ENCODE measurements around the gene MSANTD2.

Gene MSANTD2

GRCh38 chr11:124839128-124839971 is 39.1 kb upstream of the MSANTD2 start:
- no peak overlapping the region for H3K9ac ChIP-seq (ENCODE audit: low read depth in 1 of 2, low read length in 2 of 2)
- H3K9me3 ChIP-seq (ENCODE audit: control insufficient read depth in 2 of 2, low read length in 2 of 2): peaks cover 0 to 4% of the 10 kb centered on the region in 2 donors
- peak overlapping the region; percentile 20 to 25 for H3K4me3 ChIP-seq (ENCODE audit: low read length in 2 of 2)
- peaks cover 53 to 57% of the 10 kb centered on the region in 2 donors for H3K27me3 ChIP-seq (ENCODE audit: control insufficient read depth in 2 of 2, insufficient read depth in 2 of 2, low read length in 2 of 2)
- H3K27ac ChIP-seq (ENCODE audit: low read depth in 2 of 2, low read length in 2 of 2): no peak overlapping the region
- H3K4me1 ChIP-seq (ENCODE audit: control insufficient read depth in 2 of 2, insufficient read depth in 2 of 2, low read length in 2 of 2): peaks cover 3 to 5% of the 10 kb centered on the region in 2 donors
- H3K36me3 ChIP-seq (ENCODE audit: control insufficient read depth in 2 of 2, insufficient read depth in 2 of 2, low read length in 2 of 2): no peaks in the 10 kb centered on the region

GRCh38 chr11:124838805-124839127 is 38.6 kb upstream of the MSANTD2 start:
- H3K27ac ChIP-seq (ENCODE audit: low read depth in 2 of 2, low read length in 2 of 2): no peak overlapping the region
- H3K36me3 ChIP-seq (ENCODE audit: control insufficient read depth in 2 of 2, insufficient read depth in 2 of 2, low read length in 2 of 2): no peaks in the 10 kb centered on the region
- peaks cover 5 to 7% of the 10 kb centered on the region in 2 donors for H3K4me1 ChIP-seq (ENCODE audit: control insufficient read depth in 2 of 2, insufficient read depth in 2 of 2, low read length in 2 of 2)
- peaks cover 49 to 52% of the 10 kb centered on the region in 2 donors for H3K27me3 ChIP-seq (ENCODE audit: control insufficient read depth in 2 of 2, insufficient read depth in 2 of 2, low read length in 2 of 2)
- H3K9me3 ChIP-seq (ENCODE audit: control insufficient read depth in 2 of 2, low read length in 2 of 2): peaks cover 0 to 4% of the 10 kb centered on the region in 2 donors
- no peak overlapping the region for H3K4me3 ChIP-seq (ENCODE audit: low read length in 2 of 2)
- H3K9ac ChIP-seq (ENCODE audit: low read depth in 1 of 2, low read length in 2 of 2): no peak overlapping the region

- H3K36me3 ChIP-seq (ENCODE audit: control insufficient read depth in 2 of 2, insufficient read depth in 2 of 2, low read length in 2 of 2): no peaks in the 10 kb centered on the region
- H3K27me3 ChIP-seq (ENCODE audit: control insufficient read depth in 2 of 2, insufficient read depth in 2 of 2, low read length in 2 of 2): peaks cover 39 to 40% of the 10 kb centered on the region in 2 donors
- H3K27ac ChIP-seq (ENCODE audit: low read depth in 2 of 2, low read length in 2 of 2): no peak overlapping the region
- no peaks in the 10 kb centered on the region for H3K9me3 ChIP-seq (ENCODE audit: control insufficient read depth in 2 of 2, low read length in 2 of 2)
- H3K4me1 ChIP-seq (ENCODE audit: control insufficient read depth in 2 of 2, insufficient read depth in 2 of 2, low read length in 2 of 2): peaks cover 5 to 9% of the 10 kb centered on the region in 2 donors
- H3K4me3 ChIP-seq (ENCODE audit: low read length in 2 of 2): no peak overlapping the region
- no peak overlapping the region for H3K9ac ChIP-seq (ENCODE audit: low read depth in 1 of 2, low read length in 2 of 2)
Observed at GRCh38 chr11:124837491-124837856, 37.3 kb upstream of the MSANTD2 start.

GRCh38 chr11:124835918-124836317 is 35.7 kb upstream of the MSANTD2 start:
- Histone ChIP-seq H3K9ac (ENCODE audit: low read depth in 1 of 2, low read length in 2 of 2) (no peak overlapping the region), H3K27ac (ENCODE audit: low read depth in 2 of 2, low read length in 2 of 2) (no peak overlapping the region), H3K4me3 (ENCODE audit: low read length in 2 of 2) (peak overlapping the region in 1 of 2 donors; percentile 62), H3K27me3 (ENCODE audit: control insufficient read depth in 2 of 2, insufficient read depth in 2 of 2, low read length in 2 of 2) (peaks cover 25% of the 10 kb centered on the region in 2 donors), H3K36me3 (ENCODE audit: control insufficient read depth in 2 of 2, insufficient read depth in 2 of 2, low read length in 2 of 2) (no peaks in the 10 kb centered on the region), H3K4me1 (ENCODE audit: control insufficient read depth in 2 of 2, insufficient read depth in 2 of 2, low read length in 2 of 2) (peaks cover 5 to 9% of the 10 kb centered on the region in 2 donors), H3K9me3 (ENCODE audit: control insufficient read depth in 2 of 2, low read length in 2 of 2) (no peaks in the 10 kb centered on the region)

GRCh38 chr11:124834526-124835180 is 34.4 kb upstream of the MSANTD2 start:
- Histone ChIP-seq H3K9ac (ENCODE audit: low read depth in 1 of 2, low read length in 2 of 2) (no peak overlapping the region), H3K36me3 (ENCODE audit: control insufficient read depth in 2 of 2, insufficient read depth in 2 of 2, low read length in 2 of 2) (no peaks in the 10 kb centered on the region), H3K9me3 (ENCODE audit: control insufficient read depth in 2 of 2, low read length in 2 of 2) (no peaks in the 10 kb centered on the region), H3K27me3 (ENCODE audit: control insufficient read depth in 2 of 2, insufficient read depth in 2 of 2, low read length in 2 of 2) (peaks cover 12 to 16% of the 10 kb centered on the region in 2 donors), H3K27ac (ENCODE audit: low read depth in 2 of 2, low read length in 2 of 2) (no peak overlapping the region), H3K4me1 (ENCODE audit: control insufficient read depth in 2 of 2, insufficient read depth in 2 of 2, low read length in 2 of 2) (peaks cover 5 to 9% of the 10 kb centered on the region in 2 donors), H3K4me3 (ENCODE audit: low read length in 2 of 2) (no peak overlapping the region)

DNA sequence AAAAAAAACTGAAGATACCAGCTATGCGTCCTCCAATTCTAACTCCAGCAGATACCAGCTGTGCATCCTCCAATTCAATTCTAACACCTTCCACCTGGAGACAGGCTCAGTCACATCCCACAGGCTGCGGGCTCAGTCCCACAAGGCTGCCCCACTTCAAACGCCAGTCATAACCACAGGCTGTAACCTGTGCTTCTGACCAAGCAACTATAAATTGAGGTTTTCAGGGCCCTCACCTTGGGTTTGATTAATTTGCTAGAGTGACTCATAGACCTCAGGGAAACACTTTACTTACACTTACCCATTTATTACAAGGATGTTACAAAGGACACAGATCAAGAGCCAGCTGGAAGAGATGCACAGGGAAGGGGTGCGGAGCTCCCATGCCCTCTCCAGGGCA is 32.4 kb upstream of the MSANTD2 start:
- no peak overlapping the region for H3K27ac ChIP-seq (ENCODE audit: low read depth in 2 of 2, low read length in 2 of 2)
- no peaks in the 10 kb centered on the region for H3K36me3 ChIP-seq (ENCODE audit: control insufficient read depth in 2 of 2, insufficient read depth in 2 of 2, low read length in 2 of 2)
- H3K4me1 ChIP-seq (ENCODE audit: control insufficient read depth in 2 of 2, insufficient read depth in 2 of 2, low read length in 2 of 2): peaks cover 3 to 9% of the 10 kb centered on the region in 2 donors
- H3K4me3 ChIP-seq (ENCODE audit: low read length in 2 of 2): no peak overlapping the region
- H3K27me3 ChIP-seq (ENCODE audit: control insufficient read depth in 2 of 2, insufficient read depth in 2 of 2, low read length in 2 of 2): no peaks in the 10 kb centered on the region
- H3K9ac ChIP-seq (ENCODE audit: low read depth in 1 of 2, low read length in 2 of 2): no peak overlapping the region
- no peaks in the 10 kb centered on the region for H3K9me3 ChIP-seq (ENCODE audit: control insufficient read depth in 2 of 2, low read length in 2 of 2)

DNA sequence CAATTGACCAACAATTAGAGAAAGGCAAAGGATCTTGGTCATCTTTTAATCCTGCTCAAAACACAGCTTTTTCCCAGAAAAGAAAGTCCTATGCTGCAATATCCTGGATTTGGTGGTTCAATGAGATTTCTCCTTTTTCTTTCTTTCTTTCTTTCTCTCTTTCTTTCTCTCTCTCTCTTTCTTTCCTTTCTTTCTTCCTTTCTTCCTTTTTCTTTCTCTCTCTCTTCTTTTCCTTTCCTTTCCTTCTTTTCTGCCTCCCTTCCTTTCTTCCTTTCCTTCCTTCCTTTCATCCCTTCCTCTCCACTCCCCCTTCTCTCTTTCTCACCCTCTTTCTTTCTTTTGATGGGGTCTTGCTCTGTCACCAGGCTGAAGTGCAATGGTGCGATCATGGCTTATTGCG is 31.7 kb upstream of the MSANTD2 start:
- H3K36me3 ChIP-seq (ENCODE audit: control insufficient read depth in 2 of 2, insufficient read depth in 2 of 2, low read length in 2 of 2): no peaks in the 10 kb centered on the region
- no peak overlapping the region for H3K9ac ChIP-seq (ENCODE audit: low read depth in 1 of 2, low read length in 2 of 2)

DNA sequence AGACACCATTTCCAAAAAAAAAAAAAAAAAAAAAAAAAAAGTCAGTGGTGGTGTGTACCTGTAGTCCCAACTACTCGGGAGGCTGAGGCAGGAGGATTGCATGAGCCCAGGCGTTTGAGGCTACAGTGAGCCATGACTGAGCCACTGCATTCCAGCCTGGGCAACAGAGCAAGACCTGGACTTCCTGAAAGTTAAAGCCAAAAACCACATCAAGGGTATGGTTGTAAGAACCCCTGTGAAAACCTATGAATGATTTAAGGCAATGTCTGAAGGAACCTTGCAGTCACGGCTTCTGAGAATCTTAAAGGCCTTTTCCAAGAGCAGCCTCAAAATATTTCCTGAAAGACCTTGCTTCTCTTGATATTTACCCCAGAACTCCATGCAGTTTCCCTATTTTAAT is 30.5 kb upstream of the MSANTD2 start:
- Histone ChIP-seq H3K27ac (ENCODE audit: low read depth in 2 of 2, low read length in 2 of 2) (no peak overlapping the region), H3K9ac (ENCODE audit: low read depth in 1 of 2, low read length in 2 of 2) (no peak overlapping the region), H3K4me3 (ENCODE audit: low read length in 2 of 2) (no peak overlapping the region), H3K36me3 (ENCODE audit: control insufficient read depth in 2 of 2, insufficient read depth in 2 of 2, low read length in 2 of 2) (no peaks in the 10 kb centered on the region), H3K4me1 (ENCODE audit: control insufficient read depth in 2 of 2, insufficient read depth in 2 of 2, low read length in 2 of 2) (peaks cover 0 to 6% of the 10 kb centered on the region in 2 donors), H3K27me3 (ENCODE audit: control insufficient read depth in 2 of 2, insufficient read depth in 2 of 2, low read length in 2 of 2) (no peaks in the 10 kb centered on the region), H3K9me3 (ENCODE audit: control insufficient read depth in 2 of 2, low read length in 2 of 2) (no peaks in the 10 kb centered on the region)

More for the DNA sequence above, 31.7 kb upstream of the MSANTD2 start:
- Histone ChIP-seq H3K4me3 (ENCODE audit: low read length in 2 of 2) (no peak overlapping the region), H3K9me3 (ENCODE audit: control insufficient read depth in 2 of 2, low read length in 2 of 2) (no peaks in the 10 kb centered on the region), H3K27ac (ENCODE audit: low read depth in 2 of 2, low read length in 2 of 2) (no peak overlapping the region), H3K27me3 (ENCODE audit: control insufficient read depth in 2 of 2, insufficient read depth in 2 of 2, low read length in 2 of 2) (no peaks in the 10 kb centered on the region), H3K4me1 (ENCODE audit: control insufficient read depth in 2 of 2, insufficient read depth in 2 of 2, low read length in 2 of 2) (peaks cover 3 to 6% of the 10 kb centered on the region in 2 donors)

DNA sequence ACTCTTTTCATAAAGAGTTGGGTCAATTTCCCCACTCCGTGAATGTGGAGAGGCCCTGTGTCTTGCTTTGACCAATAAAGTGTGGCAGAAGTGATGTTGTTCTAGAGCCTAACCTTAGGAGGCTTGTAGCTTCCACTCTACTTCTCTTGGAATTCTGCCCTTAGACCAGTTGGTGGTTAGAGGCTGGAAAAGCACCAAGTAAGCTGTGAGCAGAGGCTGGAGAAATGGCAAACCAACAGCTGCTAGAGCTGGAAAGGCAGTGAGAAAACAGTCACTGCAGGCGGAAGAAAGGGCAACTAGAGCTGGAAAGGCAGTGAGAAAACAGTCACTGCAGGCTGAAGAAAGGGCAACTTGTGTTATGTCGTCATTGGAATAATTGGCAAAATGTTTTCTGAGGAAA is 29.8 kb upstream of the MSANTD2 start:
- Histone ChIP-seq H3K27me3 (ENCODE audit: control insufficient read depth in 2 of 2, insufficient read depth in 2 of 2, low read length in 2 of 2) (no peaks in the 10 kb centered on the region), H3K27ac (ENCODE audit: low read depth in 2 of 2, low read length in 2 of 2) (no peak overlapping the region), H3K9ac (ENCODE audit: low read depth in 1 of 2, low read length in 2 of 2) (no peak overlapping the region), H3K4me1 (ENCODE audit: control insufficient read depth in 2 of 2, insufficient read depth in 2 of 2, low read length in 2 of 2) (peaks cover 0 to 6% of the 10 kb centered on the region in 2 donors), H3K36me3 (ENCODE audit: control insufficient read depth in 2 of 2, insufficient read depth in 2 of 2, low read length in 2 of 2) (no peaks in the 10 kb centered on the region), H3K9me3 (ENCODE audit: control insufficient read depth in 2 of 2, low read length in 2 of 2) (no peaks in the 10 kb centered on the region), H3K4me3 (ENCODE audit: low read length in 2 of 2) (no peak overlapping the region)

GRCh38 chr11:124825876-124826275 is 25.7 kb upstream of the MSANTD2 start:
- H3K9me3 ChIP-seq (ENCODE audit: control insufficient read depth in 2 of 2, low read length in 2 of 2): no peaks in the 10 kb centered on the region
- peaks cover 0 to 2% of the 10 kb centered on the region in 2 donors for H3K27me3 ChIP-seq (ENCODE audit: control insufficient read depth in 2 of 2, insufficient read depth in 2 of 2, low read length in 2 of 2)
- peaks cover 3 to 15% of the 10 kb centered on the region in 2 donors for H3K4me1 ChIP-seq (ENCODE audit: control insufficient read depth in 2 of 2, insufficient read depth in 2 of 2, low read length in 2 of 2)
- no peak overlapping the region for H3K9ac ChIP-seq (ENCODE audit: low read depth in 1 of 2, low read length in 2 of 2)
- H3K4me3 ChIP-seq (ENCODE audit: low read length in 2 of 2): no peak overlapping the region
- H3K36me3 ChIP-seq (ENCODE audit: control insufficient read depth in 2 of 2, insufficient read depth in 2 of 2, low read length in 2 of 2): no peaks in the 10 kb centered on the region
- H3K27ac ChIP-seq (ENCODE audit: low read depth in 2 of 2, low read length in 2 of 2): no peak overlapping the region

All from mucosa of rectum (tissue), 2 donors.